ENCODE results near the gene KRTAP4-12. TPM values are rescaled to one million over a fixed set of nuclear protein-coding genes. Genes with fewer than 3 reads are reported as not detected.
"Not testable (repeated sequence)": the region's sequence is repeated elsewhere in the genome, so short reads cannot be mapped to it uniquely, and the experiment has no call there.

The KRTAP4-12 gene
- total RNA-seq, 4 donors from 2014 or later, result not detected

GRCh38 chr17:41125064-41125463 lies 1.1 kb upstream of the KRTAP4-12 start:
- DNase-seq, result no peak
- Histone ChIP-seq H3K4me1 (no peaks in the 10 kb centered on the region), H3K27ac (no peak overlapping the region), H3K27me3 (peaks cover 12% of the 10 kb centered on the region), H3K9me3 (no peaks in the 10 kb centered on the region), H3K36me3 (no peaks in the 10 kb centered on the region), H3K4me3 (no peak overlapping the region)
- WGBS, 2 donors (ENCODE audit: low coverage in 1 of 2), result 89 to 94% methylated on average over 2 of the region's 2 CpGs
- intact Hi-C loops (cut with DNase I; ENCODE audit: low total_unique reads) (no loop called here), in situ Hi-C loops (cut with MboI; ENCODE audit: low pct_ligation_motif_present in 1 of 4, low pct_unique_long_range_greater_than_20kb in 1 of 4, low sequenced_read_pairs in 3 of 4) (no loop called here)
- TF ChIP-seq POLR2AphosphoS5 (IDR thresholded peaks at IDR 0.05), result no peak
- TF ChIP-seq EP300 (IDR thresholded peaks at IDR 0.05; ENCODE audit: low read depth), result no peak
- no peak for TF ChIP-seq CTCF (IDR thresholded peaks at IDR 0.05)
- no peak for TF ChIP-seq POLR2A (IDR thresholded peaks at IDR 0.05)

- H3K27ac ChIP-seq; DNase-seq; intact Hi-C loops (cut with DNase I; ENCODE audit: low total_unique reads); H3K9me3 ChIP-seq; H3K4me1 ChIP-seq; in situ Hi-C loops (cut with MboI; ENCODE audit: low pct_ligation_motif_present in 1 of 4, low pct_unique_long_range_greater_than_20kb in 1 of 4, low sequenced_read_pairs in 3 of 4); H3K4me3 ChIP-seq; H3K36me3 ChIP-seq: not testable (repeated sequence)
- peaks cover 12% of the 10 kb centered on the region for H3K27me3 ChIP-seq
- 65 to 83% methylated on average over 2 to 12 of the region's 12 CpGs for WGBS, 2 donors (ENCODE audit: low coverage in 1 of 2)
Observed at GRCh38 chr17:41123292-41123990, 541 bp downstream of the KRTAP4-12 start.

GRCh38 chr17:41121742-41122141 lies 2.2 kb downstream of the KRTAP4-12 start:
- no peaks in the 10 kb centered on the region for H3K9me3 ChIP-seq
- 90 to 94% methylated on average over 2 of the region's 2 CpGs for WGBS, 2 donors (ENCODE audit: low coverage in 1 of 2)
- H3K4me3 ChIP-seq, result no peak overlapping the region
- no peaks in the 10 kb centered on the region for H3K36me3 ChIP-seq
- no peaks in the 10 kb centered on the region for H3K4me1 ChIP-seq
- in situ Hi-C loops (cut with MboI; ENCODE audit: low pct_ligation_motif_present in 1 of 4, low pct_unique_long_range_greater_than_20kb in 1 of 4, low sequenced_read_pairs in 3 of 4) (no loop called here), intact Hi-C loops (cut with DNase I; ENCODE audit: low total_unique reads) (no loop called here)
- H3K27ac ChIP-seq, result no peak overlapping the region
- no peak for DNase-seq
- peaks cover 7% of the 10 kb centered on the region for H3K27me3 ChIP-seq
- no peak for TF ChIP-seq POLR2AphosphoS5 (IDR thresholded peaks at IDR 0.05)
- no peak for TF ChIP-seq CTCF (IDR thresholded peaks at IDR 0.05)
- no peak for TF ChIP-seq EP300 (IDR thresholded peaks at IDR 0.05; ENCODE audit: low read depth)
- TF ChIP-seq POLR2A (IDR thresholded peaks at IDR 0.05), result no peak

GRCh38 chr17:41119696-41120690 lies 4.0 kb downstream of the KRTAP4-12 start:
- H3K27me3 ChIP-seq; intact Hi-C loops (cut with DNase I; ENCODE audit: low total_unique reads); H3K36me3 ChIP-seq; in situ Hi-C loops (cut with MboI; ENCODE audit: low pct_ligation_motif_present in 1 of 4, low pct_unique_long_range_greater_than_20kb in 1 of 4, low sequenced_read_pairs in 3 of 4); H3K4me1 ChIP-seq; H3K27ac ChIP-seq; H3K9me3 ChIP-seq; DNase-seq; H3K4me3 ChIP-seq: not testable (repeated sequence)
- 56 to 60% methylated on average over 8 to 11 of the region's 11 CpGs for whole genome bisulfite sequencing, 2 donors (ENCODE audit: low coverage in 1 of 2)

GRCh38 chr17:41118721-41119120 lies 5.3 kb downstream of the KRTAP4-12 start:
- H3K27ac ChIP-seq, result no peak overlapping the region
- no peak overlapping the region for H3K4me3 ChIP-seq
- in situ Hi-C loops (cut with MboI; ENCODE audit: low pct_ligation_motif_present in 1 of 4, low pct_unique_long_range_greater_than_20kb in 1 of 4, low sequenced_read_pairs in 3 of 4) (no loop called here), intact Hi-C loops (cut with DNase I; ENCODE audit: low total_unique reads) (no loop called here)
- H3K36me3 ChIP-seq, result no peaks in the 10 kb centered on the region
- WGBS, 2 donors (ENCODE audit: low coverage in 1 of 2), result 87 to 89% methylated on average over 4 of the region's 4 CpGs
- peaks cover 8% of the 10 kb centered on the region for H3K27me3 ChIP-seq
- no peaks in the 10 kb centered on the region for H3K9me3 ChIP-seq
- DNase-seq, result no peak
- no peak for TF ChIP-seq POLR2A (IDR thresholded peaks at IDR 0.05)
- no peak for TF ChIP-seq CTCF (IDR thresholded peaks at IDR 0.05)
- TF ChIP-seq EP300 (IDR thresholded peaks at IDR 0.05; ENCODE audit: low read depth), result no peak
- TF ChIP-seq POLR2AphosphoS5 (IDR thresholded peaks at IDR 0.05), result no peak
- no peaks in the 10 kb centered on the region for H3K4me1 ChIP-seq

- H3K4me1 ChIP-seq; H3K4me3 ChIP-seq; in situ Hi-C loops (cut with MboI; ENCODE audit: low pct_ligation_motif_present in 1 of 4, low pct_unique_long_range_greater_than_20kb in 1 of 4, low sequenced_read_pairs in 3 of 4); H3K9me3 ChIP-seq; H3K36me3 ChIP-seq; DNase-seq; H3K27ac ChIP-seq; H3K27me3 ChIP-seq; intact Hi-C loops (cut with DNase I; ENCODE audit: low total_unique reads): not testable (repeated sequence)
- 76 to 100% methylated on average over 1 to 10 of the region's 10 CpGs for WGBS, 2 donors (ENCODE audit: low coverage in 1 of 2)
Observed at GRCh38 chr17:41117846-41118386, 6.1 kb downstream of the KRTAP4-12 start, which contains the start of gene KRTAP4-11. Gene KRTAP4-11, minus strand, starts transcription at chr17:41118373. Its CDS starts 58 bp downstream, at chr17:41118315.

Measured in transverse colon (tissue), 4 donors.